Muscle of leg (tissue), 11 donors: Measurements from ENCODE around the gene KCNK2. TPM values are rescaled to one million over a fixed set of nuclear protein-coding genes. Genes with fewer than 3 reads are reported as not detected.

Source experiments
- DNase-seq: peaks from one replicate; pipeline ENCODE4 v3.0.0; 2013
- H3K27ac ChIP-seq: one replicate; pipeline ENCODE4 v1.5.1; 2013; ENCODE audit warnings: mild to moderate bottlenecking, low read length, control low read depth
- H3K27me3 ChIP-seq: one replicate; pipeline ENCODE4 v1.6.1; 2013; ENCODE audit warnings: low read length; ENCODE audit not compliant: control insufficient read depth, insufficient read depth
- H3K36me3 ChIP-seq: one replicate; pipeline ENCODE4 v1.6.1; 2013; ENCODE audit warnings: low read length; ENCODE audit not compliant: control insufficient read depth, insufficient read depth
- H3K4me1 ChIP-seq: one replicate; pipeline ENCODE4 v1.6.1; 2013; ENCODE audit warnings: low read length; ENCODE audit not compliant: control insufficient read depth, insufficient read depth
- H3K4me3 ChIP-seq: one replicate; pipeline ENCODE4 v1.5.1; 2013; ENCODE audit warnings: low read length, control low read depth
- H3K9me3 ChIP-seq: replicated peaks from 2 replicates; pipeline ENCODE4 v1.6.1; 2013; ENCODE audit warnings: low read depth, low read length; ENCODE audit not compliant: control insufficient read depth
- WGBS: methylation state at CpG from one replicate; pipeline ENCODE4 v1.1.5; 2013; ENCODE audit warnings: missing lambda C conversion rate; ENCODE audit not compliant: insufficient coverage; 5-methylcytosine and 5-hydroxymethylcytosine counted together
- polyA plus RNA-seq, 8 donors: library from polyadenylated mRNA; unstranded; fragments of 120-200 nt; gene quantifications; one replicate each; pipeline versions ENCODE4 v1.2.1 to v1.2.3, GENCODE V29; 2013; ENCODE audit warnings: inconsistent platforms in 1 of 8, low replicate concordance in 1 of 8; ENCODE audit not compliant: insufficient read length in 8 of 8, insufficient read depth in 1 of 8
- total RNA-seq: library from RNA; stranded (reverse); fragments of 120-200 nt; gene quantifications from one replicate; pipeline ENCODE4 v1.2.4, GENCODE V29; 2013

KCNK2 gene
- total and polyA plus RNA-seq, 9 donors: 2.2 to 9.4 (median 3.8) TPM

- WGBS: 82% methylated on average over 1 of the region's 3 CpGs
- Histone ChIP-seq H3K9me3 (no peaks in the 10 kb centered on the region), H3K4me3 (no peak overlapping the region), H3K36me3 (no peaks in the 10 kb centered on the region), H3K27me3 (no peaks in the 10 kb centered on the region), H3K27ac (no peak overlapping the region), H3K4me1 (no peaks in the 10 kb centered on the region)
- DNase-seq: no peak
Observed at GRCh38 chr1:215241451-215241850, 158.9 kb downstream of the KCNK2 start.

- no peak overlapping the region for H3K27ac ChIP-seq
- DNase-seq: peak; percentile 56
- WGBS: 33% methylated on average over 1 of the region's 4 CpGs
- H3K4me1 ChIP-seq: no peaks in the 10 kb centered on the region
- H3K36me3 ChIP-seq: no peaks in the 10 kb centered on the region
- no peaks in the 10 kb centered on the region for H3K9me3 ChIP-seq
- no peaks in the 10 kb centered on the region for H3K27me3 ChIP-seq
- no peak overlapping the region for H3K4me3 ChIP-seq
Observed at GRCh38 chr1:215243345-215244054, 161.0 kb downstream of the KCNK2 start.

- Histone ChIP-seq H3K4me3 (no peak overlapping the region), H3K36me3 (no peaks in the 10 kb centered on the region), H3K4me1 (no peaks in the 10 kb centered on the region), H3K27me3 (no peaks in the 10 kb centered on the region), H3K9me3 (no peaks in the 10 kb centered on the region), H3K27ac (no peak overlapping the region)
- WGBS: no CpG with 5 or more reads among the region's 2 CpGs
- DNase-seq: no peak
Observed at GRCh38 chr1:215250913-215251312, 168.4 kb downstream of the KCNK2 start.

GRCh38 chr1:215251428-215251827 is 168.9 kb downstream of the KCNK2 start:
- no peaks in the 10 kb centered on the region for H3K9me3 ChIP-seq
- H3K4me1 ChIP-seq: no peaks in the 10 kb centered on the region
- no CpG with 5 or more reads among the region's 4 CpGs for WGBS
- DNase-seq: no peak
- no peak overlapping the region for H3K27ac ChIP-seq
- no peaks in the 10 kb centered on the region for H3K36me3 ChIP-seq
- H3K4me3 ChIP-seq: no peak overlapping the region
- H3K27me3 ChIP-seq: no peaks in the 10 kb centered on the region

- Histone ChIP-seq H3K9me3 (no peaks in the 10 kb centered on the region), H3K4me1 (no peaks in the 10 kb centered on the region)
- no CpG with 5 or more reads among the region's 1 CpG for WGBS
Observed at GRCh38 chr1:215252164-215252563, 169.6 kb downstream of the KCNK2 start.

GRCh38 chr1:215256936-215257679 is 174.6 kb downstream of the KCNK2 start:
- DNase-seq: no peak

More at GRCh38 chr1:215252164-215252563, 169.6 kb downstream of the KCNK2 start:
- Histone ChIP-seq H3K27ac (no peak overlapping the region), H3K4me3 (no peak overlapping the region), H3K36me3 (no peaks in the 10 kb centered on the region), H3K27me3 (no peaks in the 10 kb centered on the region)
- DNase-seq: no peak

GRCh38 chr1:215260711-215261110 is 178.2 kb downstream of the KCNK2 start:
- Histone ChIP-seq H3K36me3 (no peaks in the 10 kb centered on the region), H3K27ac (no peak overlapping the region), H3K4me1 (no peaks in the 10 kb centered on the region), H3K4me3 (no peak overlapping the region), H3K9me3 (no peaks in the 10 kb centered on the region), H3K27me3 (no peaks in the 10 kb centered on the region)
- DNase-seq: no peak
- WGBS: 100% methylated on average over 2 of the region's 5 CpGs

More at GRCh38 chr1:215256936-215257679, 174.6 kb downstream of the KCNK2 start:
- H3K4me1 ChIP-seq: no peaks in the 10 kb centered on the region
- no peaks in the 10 kb centered on the region for H3K36me3 ChIP-seq
- no peaks in the 10 kb centered on the region for H3K9me3 ChIP-seq
- no peaks in the 10 kb centered on the region for H3K27me3 ChIP-seq
- H3K27ac ChIP-seq: no peak overlapping the region
- no peak overlapping the region for H3K4me3 ChIP-seq
- WGBS: 73% methylated on average over 2 of the region's 3 CpGs

GRCh38 chr1:215262106-215262505 is 179.6 kb downstream of the KCNK2 start:
- no peak overlapping the region for H3K27ac ChIP-seq
- no peak for DNase-seq
- no CpG with 5 or more reads among the region's 1 CpG for WGBS
- no peaks in the 10 kb centered on the region for H3K36me3 ChIP-seq
- no peak overlapping the region for H3K4me3 ChIP-seq
- no peaks in the 10 kb centered on the region for H3K27me3 ChIP-seq
- no peaks in the 10 kb centered on the region for H3K9me3 ChIP-seq
- no peaks in the 10 kb centered on the region for H3K4me1 ChIP-seq

GRCh38 chr1:215263636-215264035 is 181.1 kb downstream of the KCNK2 start:
- Histone ChIP-seq H3K4me1 (no peaks in the 10 kb centered on the region), H3K36me3 (no peaks in the 10 kb centered on the region), H3K27ac (no peak overlapping the region), H3K4me3 (no peak overlapping the region), H3K9me3 (no peaks in the 10 kb centered on the region), H3K27me3 (no peaks in the 10 kb centered on the region)
- no peak for DNase-seq
- WGBS: no CpG with 5 or more reads among the region's 1 CpG

GRCh38 chr1:215264649-215265048 is 182.1 kb downstream of the KCNK2 start:
- H3K27me3 ChIP-seq: no peaks in the 10 kb centered on the region

More at GRCh38 chr1:215264649-215265048, 182.1 kb downstream of the KCNK2 start:
- H3K9me3 ChIP-seq: no peaks in the 10 kb centered on the region
- no peak overlapping the region for H3K4me3 ChIP-seq
- H3K36me3 ChIP-seq: no peaks in the 10 kb centered on the region
- no peak overlapping the region for H3K27ac ChIP-seq
- WGBS: no CpG with 5 or more reads among the region's 3 CpGs
- no peaks in the 10 kb centered on the region for H3K4me1 ChIP-seq
- DNase-seq: no peak
